Measurements from ENCODE around the gene MRGPRE.

Gene MRGPRE

GRCh38 chr11:3223932-3224381 is 8.3 kb downstream of the MRGPRE start:
- DNase-seq (ENCODE audit: low read depth) = no peak
- H3K4me3 ChIP-seq (replicated peaks; ENCODE audit: low read depth, low read length) = no peak overlapping the region
- TF ChIP-seq, protein P1, sequence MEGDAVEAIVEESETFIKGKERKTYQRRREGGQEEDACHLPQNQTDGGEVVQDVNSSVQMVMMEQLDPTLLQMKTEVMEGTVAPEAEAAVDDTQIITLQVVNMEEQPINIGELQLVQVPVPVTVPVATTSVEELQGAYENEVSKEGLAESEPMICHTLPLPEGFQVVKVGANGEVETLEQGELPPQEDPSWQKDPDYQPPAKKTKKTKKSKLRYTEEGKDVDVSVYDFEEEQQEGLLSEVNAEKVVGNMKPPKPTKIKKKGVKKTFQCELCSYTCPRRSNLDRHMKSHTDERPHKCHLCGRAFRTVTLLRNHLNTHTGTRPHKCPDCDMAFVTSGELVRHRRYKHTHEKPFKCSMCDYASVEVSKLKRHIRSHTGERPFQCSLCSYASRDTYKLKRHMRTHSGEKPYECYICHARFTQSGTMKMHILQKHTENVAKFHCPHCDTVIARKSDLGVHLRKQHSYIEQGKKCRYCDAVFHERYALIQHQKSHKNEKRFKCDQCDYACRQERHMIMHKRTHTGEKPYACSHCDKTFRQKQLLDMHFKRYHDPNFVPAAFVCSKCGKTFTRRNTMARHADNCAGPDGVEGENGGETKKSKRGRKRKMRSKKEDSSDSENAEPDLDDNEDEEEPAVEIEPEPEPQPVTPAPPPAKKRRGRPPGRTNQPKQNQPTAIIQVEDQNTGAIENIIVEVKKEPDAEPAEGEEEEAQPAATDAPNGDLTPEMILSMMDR (IDR thresholded peaks at IDR 0.05; ENCODE audit: low read length, missing control alignments) = no peak

- DNase-seq (ENCODE audit: low read depth) = no peak
- TF ChIP-seq, protein P1 (IDR thresholded peaks at IDR 0.05; ENCODE audit: low read length, missing control alignments) = no peak
- H3K4me3 ChIP-seq (replicated peaks; ENCODE audit: low read depth, low read length) = no peak overlapping the region
Observed at GRCh38 chr11:3222941-3223915, 9.0 kb downstream of the MRGPRE start.

- TF ChIP-seq, protein P1 (IDR thresholded peaks at IDR 0.05; ENCODE audit: low read length, missing control alignments) = no peak
- no peak for DNase-seq (ENCODE audit: low read depth)
- H3K4me3 ChIP-seq (replicated peaks; ENCODE audit: low read depth, low read length) = no peak overlapping the region
Observed at GRCh38 chr11:3222003-3222855, 10.0 kb downstream of the MRGPRE start.

DNA sequence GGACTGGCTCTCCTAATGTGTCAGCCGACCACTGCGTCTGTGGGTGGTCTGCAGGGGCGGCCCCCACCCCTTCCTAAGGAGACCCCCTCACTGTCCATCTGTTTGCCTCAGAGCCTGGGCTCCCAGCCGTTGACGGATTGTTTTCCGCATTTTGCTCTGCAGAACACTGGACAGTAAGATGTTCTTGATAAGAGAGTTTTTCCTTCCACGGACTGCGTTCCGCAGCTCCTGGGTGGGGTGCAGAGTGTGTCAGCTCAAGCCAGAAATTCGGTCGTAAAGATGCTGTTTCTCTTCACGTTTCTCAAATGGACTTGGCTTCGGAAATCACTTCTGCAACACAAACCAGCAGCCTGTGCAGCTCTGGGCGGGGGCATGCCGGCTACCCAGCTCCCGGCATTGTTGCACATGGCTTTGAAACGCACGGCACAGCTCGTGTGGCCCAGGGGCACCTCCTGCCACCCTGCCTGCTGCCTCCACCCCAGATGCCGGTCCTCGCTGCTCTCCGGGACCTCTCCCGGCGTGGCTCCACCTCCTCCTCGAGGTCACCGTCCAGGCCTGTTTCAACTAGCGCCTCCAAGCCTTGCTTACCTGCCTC is 10.7 kb downstream of the MRGPRE start:
- H3K4me3 ChIP-seq (replicated peaks; ENCODE audit: low read depth, low read length) = no peak overlapping the region
- no peak for DNase-seq (ENCODE audit: low read depth)
- TF ChIP-seq, protein P1 (IDR thresholded peaks at IDR 0.05; ENCODE audit: low read length, missing control alignments) = no peak

DNA sequence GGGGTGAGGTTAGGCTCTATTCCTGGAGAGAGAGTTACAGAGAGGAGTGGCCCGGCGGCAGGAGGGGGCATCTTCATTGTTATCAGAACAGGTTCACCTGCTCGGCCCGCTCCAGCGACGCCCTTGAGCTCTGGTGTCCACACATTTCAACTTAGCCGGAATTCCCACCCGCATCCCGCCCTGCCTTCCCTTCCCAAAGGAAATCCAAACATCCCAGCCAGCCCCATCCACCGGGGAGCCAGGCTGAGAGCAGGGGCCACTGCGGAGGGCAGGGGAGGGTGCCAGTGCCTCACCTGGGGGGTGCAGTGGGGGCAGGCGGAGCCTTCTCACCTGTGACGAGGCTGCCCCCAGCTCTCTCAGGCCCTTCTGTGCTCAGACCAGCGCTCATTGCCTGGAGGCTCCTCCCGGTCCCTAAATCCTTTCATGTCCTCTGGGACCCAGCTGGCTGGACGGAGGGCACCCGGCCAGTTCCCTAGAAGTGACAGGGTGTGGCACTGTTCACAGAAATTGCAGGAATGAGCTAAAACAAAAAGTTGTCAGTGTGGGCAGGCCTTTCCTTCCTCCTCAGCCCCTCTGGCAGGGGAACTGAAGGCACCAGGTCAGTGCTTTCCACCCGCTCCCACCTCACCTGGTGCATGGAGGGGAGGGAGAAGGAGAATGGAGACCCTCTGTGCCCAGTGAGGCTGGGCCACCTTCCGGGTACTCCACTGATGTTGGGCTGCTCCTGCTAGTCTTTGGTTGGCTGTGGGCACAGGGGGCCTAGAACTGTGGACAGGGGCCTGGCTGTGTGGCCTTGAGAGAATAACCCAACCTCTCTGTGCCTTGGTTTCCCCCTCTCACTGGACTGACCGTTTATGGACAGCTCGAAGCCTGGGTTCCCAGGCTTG is 11.5 kb downstream of the MRGPRE start:
- no peak overlapping the region for H3K4me3 ChIP-seq (replicated peaks; ENCODE audit: low read depth, low read length)
- TF ChIP-seq, protein P1 (IDR thresholded peaks at IDR 0.05; ENCODE audit: low read length, missing control alignments) = no peak
- DNase-seq (ENCODE audit: low read depth) = no peak

DNA sequence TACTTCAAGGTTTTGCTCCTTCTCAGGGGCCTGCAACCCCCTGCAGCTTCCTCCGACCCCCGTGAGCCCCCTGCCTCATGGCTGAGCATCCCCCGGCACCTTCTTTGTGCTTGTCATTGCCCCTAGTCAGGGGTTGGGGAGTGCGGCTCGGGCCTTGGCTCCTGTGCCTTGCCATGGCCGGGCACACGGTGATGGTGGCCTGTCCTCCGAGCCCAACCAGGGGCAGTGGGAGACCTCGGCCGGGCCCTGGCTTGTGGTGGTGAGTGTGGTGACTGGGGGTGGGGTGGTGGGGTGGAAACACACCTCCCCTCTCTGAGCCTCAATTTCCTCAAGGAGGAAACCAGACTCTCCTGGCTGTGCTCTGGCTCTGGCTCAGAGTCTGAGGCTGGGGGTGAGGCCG is 12.1 kb downstream of the MRGPRE start:
- TF ChIP-seq, protein P1 (IDR thresholded peaks at IDR 0.05; ENCODE audit: low read length, missing control alignments) = no peak
- no peak overlapping the region for H3K4me3 ChIP-seq (replicated peaks; ENCODE audit: low read depth, low read length)
- DNase-seq (ENCODE audit: low read depth) = no peak
